Non-pigmented ciliary epithelial cell (primary cell): ENCODE measurements around the gene B4GALT1.

Experiments
- DNase-seq: peaks from one replicate; pipeline ENCODE4 v3.0.0-alpha.2; 2010; ENCODE audit warnings: low read depth

B4GALT1 gene

GRCh38 chr9:33123407-33124031, 43.6 kb downstream of the B4GALT1 start:
- DNase-seq, result no peak

- no peak for DNase-seq
These were observed 46.5 kb downstream of the B4GALT1 start for GRCh38 chr9:33120620-33121019.

- DNase-seq, result no peak
These were observed 49.3 kb downstream of the B4GALT1 start for GRCh38 chr9:33117796-33118195.

GRCh38 chr9:33117306-33117705, 49.8 kb downstream of the B4GALT1 start:
- DNase-seq, result no peak

- DNase-seq, result no peak
These were observed 50.3 kb downstream of the B4GALT1 start for GRCh38 chr9:33116860-33117259.

- DNase-seq, result no peak
These were observed 52.4 kb downstream of the B4GALT1 start for GRCh38 chr9:33114746-33115145.

- no peak for DNase-seq
These were observed 53.2 kb downstream of the B4GALT1 start for GRCh38 chr9:33113799-33114547.

DNA sequence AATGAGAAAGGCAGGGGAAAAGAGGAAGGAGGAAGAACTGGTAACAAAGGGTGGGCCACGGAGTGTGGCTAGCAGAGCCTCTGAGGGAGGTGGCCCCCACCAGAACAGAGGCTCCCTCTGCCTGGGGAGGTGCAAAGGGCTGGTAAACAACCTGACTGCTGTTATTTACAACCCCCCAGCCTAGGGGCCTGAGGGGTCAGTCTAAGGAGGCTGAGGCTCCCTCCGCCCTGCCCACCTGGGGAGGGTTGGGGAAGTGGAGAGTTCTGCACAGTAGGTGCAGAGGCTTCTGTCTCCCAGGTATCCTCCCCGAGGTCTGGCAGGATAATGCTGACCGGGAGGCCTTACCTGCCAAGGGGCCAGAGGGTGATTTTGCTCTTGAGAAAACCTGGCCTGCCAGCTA, 55.0 kb downstream of the B4GALT1 start:
- no peak for DNase-seq

DNA sequence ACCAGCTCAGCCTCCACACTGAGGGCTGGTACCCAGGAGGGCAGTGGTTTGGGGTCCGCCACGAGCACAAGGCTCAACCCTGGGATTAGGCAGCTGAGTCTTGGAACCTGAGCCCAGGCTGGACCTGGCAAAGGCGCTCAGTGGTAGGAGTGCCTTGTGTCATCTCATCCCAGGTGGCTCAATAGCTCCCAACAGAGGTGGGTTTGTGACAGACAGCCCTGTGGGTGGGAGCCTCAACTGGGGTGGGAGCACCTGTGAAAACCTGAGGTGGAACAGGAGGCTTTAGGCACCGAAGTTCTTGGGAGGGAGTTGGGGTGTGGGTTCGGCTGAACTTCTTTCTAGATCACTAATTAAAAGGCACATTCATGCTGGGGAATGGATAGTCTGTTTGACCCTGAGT, 55.5 kb downstream of the B4GALT1 start:
- DNase-seq, result no peak

- DNase-seq, result no peak
These were observed 56.5 kb downstream of the B4GALT1 start for GRCh38 chr9:33110686-33111085.

- DNase-seq, result no peak
These were observed 57.1 kb downstream of the B4GALT1 start for GRCh38 chr9:33109850-33110595.

- no peak for DNase-seq
These were observed 58.0 kb downstream of the B4GALT1 start for GRCh38 chr9:33109097-33109496.

- no peak for DNase-seq
These were observed 58.7 kb downstream of the B4GALT1 start for GRCh38 chr9:33108472-33108871.

DNA sequence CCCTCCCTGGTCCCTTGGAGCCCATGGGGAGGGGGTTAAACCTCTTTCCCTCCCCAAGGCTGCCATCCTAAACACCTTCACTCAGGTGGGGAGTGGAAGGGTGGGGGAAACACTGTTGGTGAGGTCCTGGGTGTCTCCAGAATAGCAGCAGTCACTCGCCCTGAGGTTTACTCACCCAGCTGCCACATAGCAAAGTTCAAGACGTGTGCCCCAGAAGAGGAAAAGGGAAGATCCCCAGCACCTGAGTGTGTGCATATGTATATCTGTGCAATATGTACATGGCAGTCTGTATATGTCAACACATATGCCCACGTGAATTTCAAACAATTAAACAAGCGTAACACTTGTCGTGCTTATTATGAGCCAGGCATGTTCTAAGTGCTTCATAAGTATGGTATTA, 59.4 kb downstream of the B4GALT1 start:
- DNase-seq, result no peak

DNA sequence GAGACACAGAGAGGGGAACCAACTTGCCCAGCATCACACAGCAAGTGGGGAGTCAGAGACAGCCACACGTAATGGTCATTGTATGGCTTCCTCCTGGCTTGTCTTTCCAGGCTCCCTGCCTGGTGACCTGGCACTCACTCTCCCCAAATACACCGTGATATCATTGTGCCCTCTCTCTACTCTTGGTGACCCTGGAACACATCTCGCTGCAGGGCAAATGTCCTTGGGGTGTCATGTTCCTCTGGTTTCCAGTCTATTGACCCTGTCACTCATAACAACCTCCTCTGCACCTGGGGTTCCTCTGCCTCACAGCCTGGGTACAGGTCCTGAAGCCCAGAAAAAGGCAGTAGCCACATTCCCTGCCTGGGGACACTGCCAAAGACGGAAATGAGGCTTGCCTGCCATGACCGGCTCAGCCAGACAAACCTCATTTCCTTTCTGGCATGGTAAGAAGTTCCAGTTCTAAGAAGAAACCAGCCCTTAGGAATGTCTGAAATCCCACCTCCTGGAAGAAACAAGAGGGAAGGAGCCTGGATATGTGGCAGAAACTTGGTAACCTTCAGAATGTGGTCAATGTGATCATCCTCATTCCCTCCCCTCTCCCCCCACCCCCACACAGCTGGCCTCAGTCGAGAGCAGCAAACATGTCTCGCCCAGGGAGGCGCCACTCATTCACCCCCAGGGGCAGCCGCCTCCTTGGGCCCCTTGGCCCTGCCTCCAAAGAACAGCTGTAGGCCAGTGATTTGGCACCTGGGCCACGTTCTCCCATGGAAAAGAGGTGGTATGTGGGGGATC, 60.1 kb downstream of the B4GALT1 start:
- DNase-seq, result peak; percentile 59

- DNase-seq, result no peak
These were observed 60.8 kb downstream of the B4GALT1 start for GRCh38 chr9:33106372-33106771.

GRCh38 chr9:33105959-33106358, 61.2 kb downstream of the B4GALT1 start:
- DNase-seq, result no peak

- DNase-seq, result no peak
These were observed 61.6 kb downstream of the B4GALT1 start for GRCh38 chr9:33105504-33105903.

GRCh38 chr9:33104401-33104800, 62.7 kb downstream of the B4GALT1 start:
- no peak for DNase-seq

DNA sequence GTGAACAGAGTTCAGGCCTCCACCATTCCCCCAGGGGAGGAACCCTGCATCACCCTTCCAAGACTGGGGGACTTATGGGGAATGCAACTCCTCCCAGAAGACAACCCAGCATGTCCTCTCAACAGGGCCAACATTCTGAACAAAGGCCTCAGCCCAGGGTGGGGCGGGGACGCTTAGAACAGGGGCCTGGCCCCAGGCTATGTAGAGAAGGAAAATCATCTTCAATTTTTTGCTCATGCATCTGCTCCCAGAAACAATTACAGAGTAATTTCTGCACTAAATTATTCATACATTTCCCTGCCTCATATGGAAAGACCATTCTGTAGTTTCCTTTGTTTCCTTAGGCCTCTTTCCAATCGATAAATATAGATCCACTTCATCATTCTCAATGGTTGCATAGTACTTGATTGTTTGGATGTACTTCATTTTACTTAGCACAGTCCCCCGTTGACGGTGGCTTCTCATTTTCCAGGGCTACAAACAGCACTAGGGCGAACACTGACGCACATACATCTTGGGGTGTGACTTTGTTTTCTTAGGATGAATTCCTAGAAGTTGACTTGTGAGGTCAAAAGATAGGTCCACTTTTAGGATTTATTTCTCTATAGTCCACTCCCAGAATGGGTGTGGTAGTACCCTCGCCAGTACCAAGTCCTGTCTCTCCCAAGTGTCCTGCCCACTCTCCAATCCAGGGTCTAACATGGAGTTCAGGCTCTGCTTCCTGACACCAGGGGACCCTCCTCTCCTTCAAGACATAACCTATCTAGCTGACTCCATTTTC, 63.4 kb downstream of the B4GALT1 start:
- DNase-seq, result no peak

- no peak for DNase-seq
These were observed 64.5 kb downstream of the B4GALT1 start for GRCh38 chr9:33102551-33103210.
